GM12874 (cell line): ENCODE data around the gene C9orf153.

Source experiments
- TF ChIP-seq, protein P1 (sequence below): IDR thresholded peaks from 2 replicates; pipeline ENCODE4 v1.5.1; 2011; ENCODE audit warnings: low read depth, mild to moderate bottlenecking, control low read depth, low read length, moderate library complexity; ENCODE audit not compliant: insufficient read depth

Gene C9orf153

DNA sequence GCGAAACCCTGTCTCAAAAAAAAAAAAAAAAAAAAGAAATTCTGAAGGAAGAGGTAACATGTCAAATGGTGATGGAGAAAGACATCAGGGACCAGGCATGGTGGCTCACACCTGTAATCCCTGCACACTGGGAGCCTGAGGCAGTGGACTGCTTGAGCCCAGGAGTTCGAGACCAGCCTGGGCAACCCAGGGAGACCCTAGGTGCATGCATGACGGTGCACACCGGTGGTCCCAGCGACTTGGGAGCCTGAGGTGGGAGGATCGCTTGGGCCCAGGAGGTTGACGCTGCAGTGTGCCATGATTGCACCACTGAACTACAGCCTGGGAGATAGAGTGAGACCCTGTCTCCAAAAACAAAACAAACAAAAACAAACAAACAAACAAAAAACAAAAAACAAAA, 21.1 kb upstream of the C9orf153 start:
- TF ChIP-seq, protein P1, sequence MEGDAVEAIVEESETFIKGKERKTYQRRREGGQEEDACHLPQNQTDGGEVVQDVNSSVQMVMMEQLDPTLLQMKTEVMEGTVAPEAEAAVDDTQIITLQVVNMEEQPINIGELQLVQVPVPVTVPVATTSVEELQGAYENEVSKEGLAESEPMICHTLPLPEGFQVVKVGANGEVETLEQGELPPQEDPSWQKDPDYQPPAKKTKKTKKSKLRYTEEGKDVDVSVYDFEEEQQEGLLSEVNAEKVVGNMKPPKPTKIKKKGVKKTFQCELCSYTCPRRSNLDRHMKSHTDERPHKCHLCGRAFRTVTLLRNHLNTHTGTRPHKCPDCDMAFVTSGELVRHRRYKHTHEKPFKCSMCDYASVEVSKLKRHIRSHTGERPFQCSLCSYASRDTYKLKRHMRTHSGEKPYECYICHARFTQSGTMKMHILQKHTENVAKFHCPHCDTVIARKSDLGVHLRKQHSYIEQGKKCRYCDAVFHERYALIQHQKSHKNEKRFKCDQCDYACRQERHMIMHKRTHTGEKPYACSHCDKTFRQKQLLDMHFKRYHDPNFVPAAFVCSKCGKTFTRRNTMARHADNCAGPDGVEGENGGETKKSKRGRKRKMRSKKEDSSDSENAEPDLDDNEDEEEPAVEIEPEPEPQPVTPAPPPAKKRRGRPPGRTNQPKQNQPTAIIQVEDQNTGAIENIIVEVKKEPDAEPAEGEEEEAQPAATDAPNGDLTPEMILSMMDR, result no peak

DNA sequence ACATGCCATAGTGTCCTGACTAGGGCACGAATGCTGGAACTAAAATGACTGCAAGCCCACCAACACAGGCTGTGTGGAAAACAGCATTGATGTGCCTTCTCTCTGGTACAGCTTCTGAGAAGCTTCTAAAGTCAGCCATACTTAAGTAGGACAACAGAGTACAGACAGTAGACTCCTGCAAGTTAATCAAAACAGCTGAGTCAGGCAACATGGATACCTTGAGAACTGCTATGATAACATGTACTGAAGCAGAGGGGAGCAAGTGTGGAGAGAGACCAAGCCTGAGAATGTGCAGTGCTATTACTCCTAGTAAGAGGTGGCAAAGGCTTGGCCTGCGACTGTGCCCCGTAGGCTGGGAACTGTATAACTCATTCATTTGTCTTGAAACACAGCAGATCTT, 20.4 kb upstream of the C9orf153 start:
- TF ChIP-seq, protein P1, result no peak

DNA sequence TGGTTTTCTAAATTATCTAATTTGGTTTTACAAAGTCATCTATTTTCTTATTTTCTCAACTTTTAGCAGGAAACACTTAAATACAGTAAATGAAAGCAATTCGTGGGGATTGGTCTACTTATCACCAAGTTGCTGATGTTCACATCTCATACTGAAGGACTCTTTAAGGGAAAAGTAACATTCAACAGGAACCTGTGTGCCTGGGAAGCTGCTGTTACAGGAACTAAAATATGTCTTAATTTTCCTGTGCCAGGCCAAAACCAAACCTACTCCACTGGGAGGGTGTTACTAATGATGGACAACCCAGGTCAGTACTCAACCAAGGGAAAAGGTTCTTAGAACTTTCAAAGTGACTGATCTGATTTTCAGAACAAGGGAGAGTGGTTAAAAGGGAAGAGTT, 17.6 kb upstream of the C9orf153 start:
- TF ChIP-seq, protein P1, result no peak

DNA sequence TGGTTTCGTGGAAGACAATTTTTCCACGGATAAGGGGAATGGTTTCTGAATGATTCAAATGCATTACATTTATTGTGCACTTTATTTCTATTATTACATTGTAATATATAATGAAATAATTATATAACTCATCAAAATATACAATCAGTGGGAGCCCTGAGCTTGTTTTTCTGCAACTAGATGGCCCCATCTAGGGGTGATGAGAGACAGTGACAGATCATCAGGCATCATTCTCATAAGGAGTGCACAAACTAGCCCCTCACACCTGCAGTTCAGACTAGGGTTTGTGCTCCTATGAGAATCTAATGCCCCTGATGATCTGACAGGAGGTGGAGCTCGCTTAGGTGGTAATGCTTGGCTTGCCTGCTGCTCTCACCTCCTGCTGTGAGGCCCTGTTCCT, 16.5 kb upstream of the C9orf153 start:
- TF ChIP-seq, protein P1, result no peak

DNA sequence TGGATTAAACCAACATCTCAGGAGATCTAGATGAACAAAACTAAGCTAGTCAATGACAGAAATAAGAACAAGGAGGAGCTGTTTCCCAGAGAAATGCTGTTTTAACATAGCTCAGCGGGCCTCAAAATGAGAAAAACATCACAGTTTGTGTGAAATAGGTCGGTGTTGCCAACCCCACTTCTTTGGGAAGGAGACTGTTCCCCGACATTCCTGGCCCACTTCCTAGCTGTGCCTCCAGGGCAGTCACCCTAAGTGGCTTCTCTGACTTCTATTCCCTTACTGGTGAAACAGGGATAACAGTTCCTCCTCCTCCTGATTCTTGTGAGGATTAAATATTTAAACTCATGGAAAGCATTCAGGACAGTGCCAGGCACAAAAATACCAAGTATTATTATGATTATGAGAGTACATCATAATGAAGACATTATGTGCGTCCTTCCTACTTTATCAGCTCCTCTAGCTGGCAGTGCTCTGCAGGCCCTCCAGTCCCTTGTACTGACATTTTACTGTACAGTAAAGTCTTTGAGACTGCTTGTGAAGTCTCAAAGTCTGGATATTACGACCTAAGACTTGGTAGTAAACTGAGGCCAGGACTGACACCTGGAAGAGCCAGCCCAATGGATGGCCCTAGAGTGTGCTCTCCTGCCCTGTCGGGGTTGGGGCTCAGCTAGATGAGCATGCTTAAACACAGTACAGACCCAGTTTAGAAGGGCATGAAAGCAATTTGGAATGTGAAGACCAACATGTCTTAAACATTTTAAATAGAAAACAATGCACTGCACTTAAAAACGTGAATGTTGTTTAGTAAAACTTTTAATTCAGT, 15.6 kb upstream of the C9orf153 start:
- TF ChIP-seq, protein P1, result no peak

DNA sequence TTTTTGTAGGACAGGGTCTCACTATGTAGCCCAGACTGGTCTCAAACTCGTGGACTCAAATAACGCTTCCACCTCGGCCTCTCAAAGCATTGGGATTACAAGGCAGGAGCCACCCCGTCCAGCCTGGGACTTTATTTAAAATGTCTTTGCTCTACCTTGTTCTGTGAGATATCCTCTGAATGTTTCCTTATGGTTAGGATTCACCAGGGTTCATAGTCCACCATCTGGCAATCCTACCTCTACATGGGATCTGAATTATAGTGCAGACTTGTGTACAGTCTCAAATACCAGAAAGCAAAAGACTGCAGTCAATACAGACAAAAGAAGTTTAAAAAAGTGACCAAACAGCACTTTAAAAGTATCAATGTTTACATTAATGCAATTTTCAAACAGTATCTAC, 12.8 kb upstream of the C9orf153 start:
- TF ChIP-seq, protein P1, result no peak

DNA sequence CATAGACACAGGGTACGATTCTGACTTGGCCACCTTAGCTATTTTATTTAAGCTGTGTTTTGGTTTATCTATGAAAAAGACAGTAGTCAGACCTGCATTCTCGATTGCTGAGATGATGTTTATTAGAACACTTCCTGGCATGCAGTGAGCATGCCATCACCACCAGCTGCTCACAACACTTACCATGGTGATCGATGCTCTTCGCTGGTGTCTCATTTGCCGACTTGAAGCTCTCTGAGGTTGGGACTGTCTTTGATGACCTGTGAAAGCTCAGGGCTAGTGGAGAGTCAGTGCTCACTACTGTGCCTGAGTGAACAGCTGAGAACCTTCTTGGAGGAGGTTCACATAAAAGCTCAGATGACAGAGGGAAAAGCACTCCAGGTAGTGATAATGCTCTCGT, 4.4 kb upstream of the C9orf153 start:
- TF ChIP-seq, protein P1, result no peak

DNA sequence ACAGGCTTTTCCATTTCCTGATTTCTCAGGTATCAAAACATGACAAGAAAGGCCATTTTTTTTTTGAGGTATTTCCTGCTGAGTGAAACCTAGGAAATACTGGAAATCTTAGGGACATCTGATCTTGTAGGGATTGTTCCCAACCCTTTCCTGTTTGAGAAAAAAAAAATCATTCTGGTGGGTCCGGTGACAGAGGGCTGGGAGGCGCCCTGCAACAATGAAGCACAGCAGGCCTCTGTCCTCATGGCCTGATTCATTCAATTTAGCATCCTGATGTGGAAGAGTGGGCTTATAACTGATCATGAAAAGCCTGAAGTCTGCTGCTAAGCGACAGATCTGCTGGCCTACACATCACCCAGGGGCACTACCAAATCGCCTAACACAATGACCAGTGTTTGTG, 3.0 kb upstream of the C9orf153 start:
- TF ChIP-seq, protein P1, result no peak
